ENCODE measurements around the gene TMEM171. TPM values are rescaled to one million over a fixed set of nuclear protein-coding genes. Genes with fewer than 3 reads are reported as not detected.

The TMEM171 gene
- total and polyA plus RNA-seq, 2 of the 4 experiments (the other 2 are of a cell fraction), result 3.0 to 5.1 TPM

GRCh38 chr5:73125289-73125688, 4.9 kb downstream of the TMEM171 start:
- dilution Hi-C loops (cut with HindIII; ENCODE audit: low sequenced_read_pairs, unreplicated experiment) (no loop called here), in situ Hi-C loops (cut with MboI; ENCODE audit: low sequenced_read_pairs) (no loop called here), intact Hi-C loops (cut with micrococcal nuclease) (no loop called here)
- Histone ChIP-seq H3K23ac (ENCODE audit: low read depth, low read length) (no peak overlapping the region), H3K36me3 (ENCODE audit: control insufficient read depth, insufficient read depth, low read length) (no peaks in the 10 kb centered on the region), H2AK9ac (replicated peaks; ENCODE audit: low read depth, low read length, poor library complexity) (no peak overlapping the region), H3K4ac (ENCODE audit: low read depth, low read length) (no peak overlapping the region), H3K56ac (ENCODE audit: extremely low read depth, insufficient read depth, low read length) (no peak overlapping the region), H2BK120ac (ENCODE audit: low read depth, low read length) (no peak overlapping the region), H2BK15ac (ENCODE audit: low read depth, low read length) (no peak overlapping the region), H2AK5ac (ENCODE audit: low read depth, low read length) (no peak overlapping the region), H2BK5ac (ENCODE audit: low read depth, low read length, poor library complexity, severe bottlenecking) (no peak overlapping the region), H3K27me3 (ENCODE audit: control insufficient read depth, insufficient read depth, low read length) (no peaks in the 10 kb centered on the region; the same call in 1 of the 2 replicates), H4K20me1 (ENCODE audit: insufficient read depth, low read length) (no peaks in the 10 kb centered on the region), H3K4me2 (ENCODE audit: low read depth, low read length) (no peak overlapping the region), H3K79me1 (ENCODE audit: low read depth in 1 of 2, low read length in 2 of 2) (no peaks in the 10 kb centered on the region), H4K5ac (ENCODE audit: low read depth, low read length) (no peak overlapping the region), H3K18ac (ENCODE audit: low read depth, low read length) (no peak overlapping the region), H2AFZ (replicated peaks; ENCODE audit: low read length, poor library complexity) (no peak overlapping the region), H3K9ac (ENCODE audit: low read depth, low read length) (no peak overlapping the region), H3K14ac (replicated peaks; ENCODE audit: low read depth, low read length) (no peak overlapping the region), H4K91ac (ENCODE audit: insufficient read depth, low read depth, low read length) (no peak overlapping the region), H3K9me3 (ENCODE audit: control insufficient read depth, insufficient read depth, low read length) (no peaks in the 10 kb centered on the region), H3K4me3 (ENCODE audit: insufficient read depth, low read depth, low read length) (no peak overlapping the region), H3K27ac (ENCODE audit: insufficient read depth, low read length) (no peak overlapping the region), H3K9me1 (ENCODE audit: insufficient read depth, low read length) (no peaks in the 10 kb centered on the region), H4K8ac (ENCODE audit: low read depth in 2 of 2, low read length in 2 of 2) (no peak overlapping the region), H3K4me1 (ENCODE audit: control insufficient read depth, insufficient read depth, low read length) (no peaks in the 10 kb centered on the region), H2BK20ac (ENCODE audit: low read depth, low read length) (no peak overlapping the region)
- POLR2A ChIA-PET (ENCODE audit: unreplicated experiment), result no interaction called here
- no TSS peak for BruUV-seq (replicated peaks)
- WGBS, 2 experiments (ENCODE audit: extremely low coverage in 2 of 2, insufficient read length in 1 of 2), result 100% methylated on average over 1 of the region's 4 CpGs; no CpG with 5 or more reads in 1 of the 2 experiments
- TF ChIP-seq POLR2A (IDR thresholded peaks at IDR 0.05; ENCODE audit: low read depth, low read length) (no peak), USF2 (IDR thresholded peaks at IDR 0.05; ENCODE audit: low read depth, low read length) (no peak), NFE2L2 (IDR thresholded peaks at IDR 0.05; ENCODE audit: low read depth, low read length) (no peak)
- ATAC-seq (ENCODE audit: low read depth), result no peak
- CTCF ChIA-PET, result no interaction called here
- no peak for DNase-seq
